RWPE1 (cell line): Measurements from ENCODE around the gene HS1BP3.

Source experiments
- CTCF ChIA-PET: fragments of 350-600 bp; sonication (Branson Sonifier 250); formaldehyde crosslinking; extraction: SDS; loops from one replicate; lab custom pipeline; 2021; lab: Yijun Ruan, JAX
- POLR2A ChIA-PET: fragments of 400-600 bp; formaldehyde crosslinking; extraction: SDS; loops from one replicate; lab custom pipeline; 2020; ENCODE audit warnings: antibody characterized with exemption; ENCODE audit not compliant: low non-redundant PET; lab: Yijun Ruan, JAX
- DNase-seq: peaks from one replicate; pipeline ENCODE4 v3.0.0; 2012; ENCODE audit warnings: low spot score
- H3K27ac ChIP-seq: fragments of 450-650 bp; 2 replicates; pipeline ENCODE4 v1.5.1; 2017
- CTCF ChIP-seq: fragments of 450-650 bp; conservative IDR thresholded peaks from 2 replicates; pipeline ENCODE4 v1.5.1; 2017; ENCODE audit warnings: low read depth, mild to moderate bottlenecking

Gene HS1BP3

GRCh38 chr2:20653695-20654534, 3.0 kb upstream of the HS1BP3 start:
- ChIA-PET POLR2A (interaction anchor here (0.6 kb wide), 1 partner anchor 220 kb away, joined by 8 read pairs; no protein-coding TSS in a partner anchor), CTCF (interaction anchor here (0.8 to 1.6 kb wide), 2 partner anchors 7 to 309 kb away, joined by 3 to 5 read pairs; no protein-coding TSS in a partner anchor)
- no peak overlapping the region for H3K27ac ChIP-seq
- no peak for DNase-seq
- TF ChIP-seq CTCF = no peak

GRCh38 chr2:20652673-20653575, 2.0 kb upstream of the HS1BP3 start:
- no peak for DNase-seq
- CTCF ChIA-PET = interaction anchor here (1.6 kb wide), 1 partner anchor 8 kb away, joined by 5 read pairs; no protein-coding TSS in a partner anchor
- POLR2A ChIA-PET = no interaction called here
- H3K27ac ChIP-seq = no peak overlapping the region
- no peak for TF ChIP-seq CTCF

- no peak for DNase-seq
- no peak overlapping the region for H3K27ac ChIP-seq
- ChIA-PET CTCF (interaction anchor here (1.1 to 1.6 kb wide), 4 partner anchors 9 to 252 kb away, joined by 3 to 6 read pairs (median 4); no protein-coding TSS in a partner anchor), POLR2A (interaction anchor here (0.6 kb wide), 1 partner anchor 269 kb away, joined by 5 read pairs; no protein-coding TSS in a partner anchor)
- no peak for TF ChIP-seq CTCF
These were observed 1.2 kb upstream of the HS1BP3 start for GRCh38 chr2:20652141-20652540.

- ChIA-PET CTCF (interaction anchor here (0.6 to 2.9 kb wide), 19 partner anchors 9 to 325 kb away, joined by 3 to 16 read pairs (median 4); no protein-coding TSS in a partner anchor), POLR2A (interaction anchor here (0.6 to 0.8 kb wide), 2 partner anchors 204 to 268 kb away, joined by 3 to 5 read pairs; no protein-coding TSS in a partner anchor)
- peak overlapping the region; percentile 71 for H3K27ac ChIP-seq
- TF ChIP-seq CTCF = no peak
- DNase-seq = no peak
These were observed 817 bp upstream of the HS1BP3 start for GRCh38 chr2:20651731-20652099.

- no peak for TF ChIP-seq CTCF
- DNase-seq = peak; percentile 41
- POLR2A ChIA-PET = no interaction called here
- CTCF ChIA-PET = interaction anchor here (0.5 to 2.9 kb wide), 16 partner anchors 8 to 594 kb away, joined by 3 to 16 read pairs (median 3); no protein-coding TSS in a partner anchor
- H3K27ac ChIP-seq = peak overlapping the region; percentile 71
These were observed 463 bp downstream of the HS1BP3 start for GRCh38 chr2:20650393-20650876.

GRCh38 chr2:20649976-20650375, 922 bp downstream of the HS1BP3 start:
- ChIA-PET CTCF (interaction anchor here (0.5 to 2.9 kb wide), 13 partner anchors 7 to 566 kb away, joined by 3 to 16 read pairs (median 3); no protein-coding TSS in a partner anchor), POLR2A (no interaction called here)
- TF ChIP-seq CTCF = no peak
- peak overlapping the region; percentile 71; the same call in 1 of the 2 replicates for H3K27ac ChIP-seq
- DNase-seq = no peak
